Small intestine (tissue), 7 donors: Measurements from ENCODE around the gene EHBP1. TPM values are rescaled to one million over a fixed set of nuclear protein-coding genes. Genes with fewer than 3 reads are reported as not detected.
"Not testable (repeated sequence)": the region's sequence is repeated elsewhere in the genome, so short reads cannot be mapped to it uniquely, and the experiment has no call there.

ENCODE experiments used
- DNase-seq, 2 donors: peaks; one replicate each; pipeline versions ENCODE4 v3.0.0 to v3.0.0-alpha.2; 2013
- FAIRE-seq: peaks from 2 replicates; lab custom pipeline; 2012; peaks lifted over from hg19 to GRCh38; lab: Jason Lieb, UNC
- H3K27ac ChIP-seq, 3 donors: one replicate each; pipeline ENCODE4 v1.5.1; 2013; ENCODE audit warnings: low read length in 2 of 3, mild to moderate bottlenecking in 2 of 3, control low read depth in 1 of 3, inconsistent platforms in 1 of 3, low read depth in 1 of 3, moderate library complexity in 1 of 3
- H3K27me3 ChIP-seq, 3 donors: one replicate each; pipeline ENCODE4 v1.6.1; 2013; ENCODE audit warnings: low read length in 3 of 3, inconsistent platforms in 1 of 3; ENCODE audit not compliant: control insufficient read depth in 3 of 3, insufficient read depth in 3 of 3
- H3K36me3 ChIP-seq, 3 donors: one replicate each; pipeline ENCODE4 v1.6.1; 2013; ENCODE audit warnings: low read length in 3 of 3, inconsistent platforms in 1 of 3, low read depth in 1 of 3, mild to moderate bottlenecking in 1 of 3, moderate library complexity in 1 of 3; ENCODE audit not compliant: control insufficient read depth in 3 of 3, insufficient read depth in 2 of 3
- H3K4me1 ChIP-seq, 3 donors: one replicate each; pipeline ENCODE4 v1.6.1; 2013; ENCODE audit warnings: low read length in 2 of 3, inconsistent platforms in 1 of 3, low read depth in 1 of 3, mild to moderate bottlenecking in 1 of 3, moderate library complexity in 1 of 3; ENCODE audit not compliant: control insufficient read depth in 3 of 3, insufficient read depth in 2 of 3
- H3K4me3 ChIP-seq, 3 donors: one replicate each; pipeline ENCODE4 v1.5.1; 2013; ENCODE audit warnings: low read length in 3 of 3, control low read depth in 1 of 3, inconsistent platforms in 1 of 3, low read depth in 1 of 3, mild to moderate bottlenecking in 1 of 3, moderate library complexity in 1 of 3
- H3K9me3 ChIP-seq, 2 donors: one replicate each; pipeline ENCODE4 v1.6.1; 2013; ENCODE audit warnings: low read depth in 1 of 2, low read length in 1 of 2; ENCODE audit not compliant: control insufficient read depth in 2 of 2, insufficient read depth in 1 of 2
- WGBS, 3 donors: extraction: QIAGEN DNeasy Blood & Tissue Kit; methylation state at CpG; one replicate each; pipeline ENCODE4 v1.1.7; 2013; 5-methylcytosine and 5-hydroxymethylcytosine counted together
- polyA plus RNA-seq, 4 donors: library from polyadenylated mRNA; stranded (reverse) in 3 of 4; unstranded in 1 of 4; fragments of 200-250 nt in 3 of 4; fragments of 120-200 nt in 1 of 4; gene quantifications; one replicate each; pipeline versions ENCODE4 v1.2.1 to v1.2.3, GENCODE V29; 2013
- donor health status: healthy with polysubstance abuse.
- donor health status: control.
- donor health status: control.
- donor health status: Bipolar disorder and iron deficiency.
- donor health status: healthy.

EHBP1 gene
- polyA plus RNA-seq, 4 donors = 11.0 to 29.7 (median 11.5) TPM

DNA sequence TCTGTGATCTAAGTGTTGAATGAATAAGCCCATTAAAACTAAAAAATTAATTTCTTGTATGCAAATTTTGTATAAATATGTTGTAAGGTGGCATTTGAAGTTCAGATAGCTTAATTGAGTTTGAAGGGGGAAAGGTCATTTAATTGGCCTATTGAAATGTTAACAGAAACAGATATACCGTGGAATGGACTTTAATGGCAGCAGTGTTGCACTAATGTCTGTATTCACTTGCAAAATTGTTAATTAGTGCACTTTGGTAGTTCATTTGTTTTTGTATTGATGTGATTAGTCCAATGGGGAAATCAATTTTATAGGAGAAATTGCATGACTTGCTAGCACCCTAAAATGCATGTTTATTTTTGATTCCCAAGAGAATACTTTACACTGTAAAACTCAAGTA is 303.3 kb downstream of the EHBP1 start:
- DNase-seq = peak in 1 of 2 donors; percentile 4
- H3K36me3 ChIP-seq = no peaks in the 10 kb centered on the region
- no peak overlapping the region for H3K27ac ChIP-seq
- H3K9me3 ChIP-seq = no peaks in the 10 kb centered on the region
- no peak for FAIRE-seq
- 27 to 67% (median 59%) methylated on average over 1 of the region's 1 CpG for WGBS, 3 donors
- peaks cover 0 to 4% (median 0%) of the 10 kb centered on the region in 3 donors for H3K4me1 ChIP-seq
- no peak overlapping the region for H3K4me3 ChIP-seq
- H3K27me3 ChIP-seq = no peaks in the 10 kb centered on the region

DNA sequence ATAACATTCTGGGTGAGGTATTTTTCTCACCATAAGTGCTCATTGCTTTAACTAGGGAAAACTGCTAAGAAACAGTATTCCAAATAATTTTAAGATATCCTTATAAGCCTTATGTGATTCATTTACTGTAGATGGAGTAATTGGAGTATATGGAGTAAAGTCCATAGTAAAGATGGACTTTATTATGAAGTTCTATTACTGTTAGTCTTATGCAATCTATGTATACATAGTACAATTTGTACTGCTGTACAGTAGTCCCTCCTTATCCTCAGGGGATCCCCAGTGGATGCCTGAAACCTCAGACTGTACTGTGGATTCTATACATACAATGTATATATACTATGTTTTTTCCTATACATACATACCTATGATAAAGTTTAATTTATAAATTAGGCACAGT is 304.0 kb downstream of the EHBP1 start:
- no peak overlapping the region for H3K27ac ChIP-seq
- peaks cover 0 to 4% (median 0%) of the 10 kb centered on the region in 3 donors for H3K4me1 ChIP-seq
- FAIRE-seq = peak; percentile 30
- H3K9me3 ChIP-seq = no peaks in the 10 kb centered on the region
- H3K36me3 ChIP-seq = peaks cover 0 to under 1% (median 0%) of the 10 kb centered on the region in 3 donors
- no peaks in the 10 kb centered on the region for H3K27me3 ChIP-seq
- DNase-seq = peak; percentile 46 to 79
- no peak overlapping the region for H3K4me3 ChIP-seq

DNA sequence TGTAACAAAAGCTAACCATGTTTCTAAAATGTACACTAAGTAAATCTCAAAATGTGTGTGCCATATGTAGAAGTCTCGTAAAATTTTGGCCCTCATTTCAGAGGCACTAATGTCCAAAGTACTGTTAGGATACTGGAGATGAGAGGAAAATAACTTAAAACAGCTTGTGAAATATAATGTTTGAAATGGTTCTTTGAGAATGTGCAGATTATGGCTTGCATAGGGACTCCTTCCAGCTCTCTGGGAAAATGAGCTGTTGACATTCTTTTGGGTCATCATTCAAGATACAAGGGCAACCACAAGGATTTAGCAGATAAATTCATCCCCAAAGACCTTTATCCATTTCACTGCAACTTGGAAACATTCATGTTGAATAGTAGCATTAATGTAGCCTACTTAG is 307.0 kb downstream of the EHBP1 start:
- H3K27ac ChIP-seq = no peak overlapping the region
- FAIRE-seq (no peak), DNase-seq (no peak)
- WGBS, 3 donors = 92 to 96% (median 93%) methylated on average over 1 of the region's 1 CpG
- peaks cover 0 to 6% (median 0%) of the 10 kb centered on the region in 3 donors for H3K36me3 ChIP-seq
- no peak overlapping the region for H3K4me3 ChIP-seq
- no peaks in the 10 kb centered on the region for H3K27me3 ChIP-seq
- peaks cover 0 to 4% (median 0%) of the 10 kb centered on the region in 3 donors for H3K4me1 ChIP-seq
- no peaks in the 10 kb centered on the region for H3K9me3 ChIP-seq

DNA sequence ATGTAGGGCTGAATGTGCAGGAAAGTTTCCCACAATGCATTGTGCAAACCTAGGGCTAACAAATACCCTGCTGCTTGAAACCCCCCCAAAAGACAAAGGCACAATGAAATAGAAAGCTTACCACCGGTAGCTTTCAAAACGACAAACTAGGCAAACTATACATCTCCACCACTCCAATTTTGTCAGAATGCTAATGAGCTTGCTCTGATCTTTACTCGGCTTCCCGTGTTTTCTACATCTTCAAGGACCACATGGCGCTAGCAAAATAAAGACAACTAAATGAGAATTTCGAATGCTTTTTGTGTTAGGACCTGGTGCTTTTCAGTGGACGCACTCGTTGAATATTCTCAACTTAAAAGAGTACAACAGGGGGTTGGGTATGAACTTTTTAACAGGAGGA is 307.9 kb downstream of the EHBP1 start:
- no peak for FAIRE-seq
- Histone ChIP-seq H3K27me3 (no peaks in the 10 kb centered on the region), H3K4me3 (no peak overlapping the region), H3K36me3 (peaks cover 0 to 8% (median 0%) of the 10 kb centered on the region in 3 donors), H3K27ac (no peak overlapping the region), H3K9me3 (no peaks in the 10 kb centered on the region), H3K4me1 (peaks cover 0 to 4% (median 0%) of the 10 kb centered on the region in 3 donors)
- no peak for DNase-seq
- 92 to 94% (median 94%) methylated on average over 8 of the region's 8 CpGs for WGBS, 3 donors

DNA sequence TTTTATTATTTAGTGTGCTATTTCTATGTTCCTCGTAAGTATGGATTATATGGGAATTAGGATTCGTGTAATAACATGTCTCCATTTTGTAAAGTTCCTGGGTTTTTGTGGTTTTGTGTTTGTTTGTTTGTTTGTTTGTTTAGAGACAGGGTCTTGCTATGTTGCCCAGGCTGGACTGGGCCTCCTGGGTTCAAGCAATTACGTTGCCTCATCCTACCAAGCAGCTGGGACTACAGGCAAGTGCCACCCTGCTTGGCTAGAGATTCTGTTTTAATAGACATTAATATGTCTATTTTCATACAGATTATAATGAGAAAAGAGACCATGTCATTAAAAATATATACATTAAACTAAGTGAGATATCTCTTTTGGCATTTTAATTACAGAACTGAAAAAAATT is 309.9 kb downstream of the EHBP1 start:
- Histone ChIP-seq H3K36me3 (peaks cover 0 to 8% (median 0%) of the 10 kb centered on the region in 3 donors), H3K27ac (no peak overlapping the region), H3K4me3 (no peak overlapping the region), H3K4me1 (no peaks in the 10 kb centered on the region), H3K27me3 (no peaks in the 10 kb centered on the region), H3K9me3 (no peaks in the 10 kb centered on the region)
- WGBS, 3 donors = 98 to 99% (median 98%) methylated on average over 3 of the region's 3 CpGs
- DNase-seq (no peak), FAIRE-seq (no peak)

DNA sequence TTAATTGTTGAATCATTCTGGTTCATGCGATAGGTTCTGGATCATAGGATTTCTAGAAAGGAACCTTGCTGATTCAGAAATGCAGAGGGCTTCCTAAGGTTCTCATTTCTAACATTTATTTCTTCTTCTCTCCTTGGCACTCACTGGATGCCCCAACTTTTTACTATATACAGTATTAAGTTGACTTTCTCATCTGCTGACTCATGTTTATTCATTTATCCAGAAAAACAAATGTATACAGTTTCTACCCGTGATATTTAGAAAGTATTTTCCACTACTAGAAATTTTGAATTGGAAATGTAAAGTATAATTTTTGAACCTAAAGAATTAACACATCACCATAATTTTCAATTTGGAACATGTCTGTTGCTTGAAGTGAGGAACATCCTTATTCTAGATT is 312.9 kb downstream of the EHBP1 start:
- Histone ChIP-seq H3K9me3 (no peaks in the 10 kb centered on the region), H3K27me3 (no peaks in the 10 kb centered on the region), H3K36me3 (peaks cover 0 to 8% (median 0%) of the 10 kb centered on the region in 3 donors), H3K27ac (no peak overlapping the region), H3K4me3 (no peak overlapping the region), H3K4me1 (no peaks in the 10 kb centered on the region)
- WGBS, 3 donors = 91 to 96% (median 93%) methylated on average over 2 of the region's 2 CpGs
- no peak for DNase-seq
- FAIRE-seq = peak; percentile 67

DNA sequence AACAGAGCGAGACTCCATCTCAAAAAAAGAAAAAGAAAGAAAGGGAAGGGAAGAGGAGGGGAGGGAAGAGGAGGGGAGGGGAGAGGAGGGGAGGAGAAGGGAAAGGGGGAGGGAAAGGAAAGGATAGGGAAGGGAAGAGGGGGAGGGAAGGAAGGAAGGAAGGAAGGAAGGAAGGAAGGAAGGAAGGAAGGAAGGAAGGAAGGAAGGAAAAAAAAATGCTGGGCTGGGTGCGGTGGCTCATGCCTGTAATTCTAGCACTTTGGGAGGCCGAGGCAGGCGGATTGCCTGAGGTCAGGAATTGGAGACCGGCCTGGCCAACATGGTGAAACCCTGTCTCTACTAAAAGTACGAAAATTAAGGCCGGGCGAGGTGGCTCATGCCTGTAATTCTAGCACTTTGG is 314.2 kb downstream of the EHBP1 start:
- not testable (repeated sequence) for H3K27ac ChIP-seq, FAIRE-seq, H3K9me3 ChIP-seq, H3K27me3 ChIP-seq, H3K36me3 ChIP-seq, H3K4me1 ChIP-seq, H3K4me3 ChIP-seq, DNase-seq
- WGBS, 3 donors = 96 to 99% (median 99%) methylated on average over 8 of the region's 8 CpGs

DNA sequence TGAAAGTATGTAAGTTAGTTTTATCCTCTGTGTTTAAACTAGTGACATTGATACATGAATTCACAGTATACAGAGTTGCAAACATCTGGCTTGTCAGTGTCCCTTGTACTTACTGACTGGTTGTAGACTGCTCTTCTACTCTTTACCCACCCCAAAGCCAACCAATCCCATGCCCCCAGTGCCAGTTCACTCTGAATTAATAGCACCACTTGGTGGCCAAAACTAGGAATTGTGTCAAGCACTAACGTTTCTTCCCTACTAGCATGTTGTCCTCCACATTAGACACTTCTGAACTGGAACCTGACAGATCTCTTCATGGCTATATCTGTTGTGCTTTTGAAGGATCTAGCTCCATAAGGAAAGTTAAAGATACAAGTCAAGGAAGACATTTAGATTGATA is 317.9 kb downstream of the EHBP1 start:
- FAIRE-seq = no peak
- Histone ChIP-seq H3K27me3 (no peaks in the 10 kb centered on the region), H3K36me3 (no peaks in the 10 kb centered on the region), H3K9me3 (no peaks in the 10 kb centered on the region), H3K4me3 (no peak overlapping the region), H3K27ac (no peak overlapping the region), H3K4me1 (no peaks in the 10 kb centered on the region)
- DNase-seq = peak; percentile 19 to 28
- 0 to 32% (median 25%) methylated on average over 1 of the region's 1 CpG for WGBS, 3 donors

DNA sequence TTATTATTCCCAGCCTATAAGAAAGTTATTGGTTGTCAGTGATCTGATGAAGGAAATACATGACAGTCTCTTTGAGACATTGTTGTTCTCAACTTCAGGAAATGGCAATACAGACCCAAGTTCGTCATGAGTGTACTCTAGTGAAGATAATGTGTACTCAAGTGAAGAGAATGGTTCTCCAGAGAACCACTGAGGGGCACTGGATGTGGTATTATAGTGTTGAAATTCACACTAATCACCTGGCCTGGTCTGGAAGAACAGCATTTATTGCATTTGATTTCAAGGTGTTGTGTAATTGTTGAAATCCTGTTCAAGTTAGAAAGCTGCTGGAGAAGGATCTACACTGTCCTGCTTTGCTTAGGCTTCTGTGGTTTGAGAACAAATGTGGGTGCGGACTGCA is 321.7 kb downstream of the EHBP1 start:
- H3K9me3 ChIP-seq = no peaks in the 10 kb centered on the region
- no peaks in the 10 kb centered on the region for H3K36me3 ChIP-seq
- no peak for DNase-seq
- H3K4me3 ChIP-seq = no peak overlapping the region
- WGBS, 3 donors = 86 to 91% (median 90%) methylated on average over 2 of the region's 2 CpGs
- no peak for FAIRE-seq
- H3K27ac ChIP-seq = no peak overlapping the region
- no peaks in the 10 kb centered on the region for H3K27me3 ChIP-seq
- H3K4me1 ChIP-seq = no peaks in the 10 kb centered on the region
